ENCODE measurements around the gene CCDC61.

- TF ChIP-seq CTCF (IDR thresholded peaks at IDR 0.05; ENCODE audit: low read length): no peak
- no peak for TF ChIP-seq EZH2phosphoT487 (IDR thresholded peaks at IDR 0.05; ENCODE audit: low read length)
- TF ChIP-seq EZH2 (optimal IDR thresholded peaks at IDR 0.05; ENCODE audit: low read depth, low read length): no peak
These were observed 25.6 kb upstream of the CCDC61 start for GRCh38 chr19:45969676-45970075.

Data from MM.1S (cell line).